GM19025 (cell line): ENCODE measurements around the gene CAB39L.
A peak's percentile ranks its signal among the peaks of the same experiment; 100 is the strongest.

Experiments
- ATAC-seq: cut with Tn5 transposase; IDR thresholded peaks from one replicate; pipeline ENCODE4 v1.9.1; 2021; ENCODE audit warnings: mild to moderate bottlenecking, low read depth, moderate library complexity; ENCODE audit not compliant: unreplicated experiment

CAB39L gene

GRCh38 chr13:49443704-49444523 is at the start of gene CAB39L, which contains the start of gene SETDB2:
Gene CAB39L, minus strand, starts transcription at chr13:49444064. Its CDS starts 61,154 bp downstream, at chr13:49382910.
Gene SETDB2, plus strand, starts transcription at chr13:49444274. Its CDS starts 7,620 bp downstream, at chr13:49451894.
- peak; percentile 95 for ATAC-seq

GRCh38 chr13:49488563-49488962 is 44.7 kb upstream of the CAB39L start:
- no peak for ATAC-seq

GRCh38 chr13:49481788-49482187 is 37.9 kb upstream of the CAB39L start:
- ATAC-seq, result no peak

- no peak for ATAC-seq
These were observed 32.7 kb upstream of the CAB39L start for GRCh38 chr13:49476529-49476928.

GRCh38 chr13:49472186-49472585 is 28.3 kb upstream of the CAB39L start:
- no peak for ATAC-seq

- ATAC-seq, result no peak
These were observed 22.5 kb upstream of the CAB39L start for GRCh38 chr13:49466292-49466838.

GRCh38 chr13:49464621-49465325 is 20.9 kb upstream of the CAB39L start:
- ATAC-seq, result no peak

GRCh38 chr13:49464085-49464484 is 20.2 kb upstream of the CAB39L start:
- ATAC-seq, result no peak

- no peak for ATAC-seq
These were observed 15.7 kb upstream of the CAB39L start for GRCh38 chr13:49459580-49459979.

- ATAC-seq, result no peak
These were observed 13.4 kb upstream of the CAB39L start for GRCh38 chr13:49457221-49457620.

GRCh38 chr13:49456156-49456555 is 12.3 kb upstream of the CAB39L start:
- no peak for ATAC-seq

GRCh38 chr13:49455007-49455398 is 11.1 kb upstream of the CAB39L start:
- no peak for ATAC-seq

GRCh38 chr13:49454388-49455006 is 10.6 kb upstream of the CAB39L start:
- peak; percentile 75 for ATAC-seq

- ATAC-seq, result no peak
These were observed 9.6 kb upstream of the CAB39L start for GRCh38 chr13:49453465-49453864.

GRCh38 chr13:49452725-49453457 is 9.0 kb upstream of the CAB39L start:
- ATAC-seq, result no peak

GRCh38 chr13:49450105-49450819 is 6.4 kb upstream of the CAB39L start:
- ATAC-seq, result no peak

GRCh38 chr13:49448753-49449152 is 4.9 kb upstream of the CAB39L start:
- ATAC-seq, result no peak

GRCh38 chr13:49446473-49446872 is 2.6 kb upstream of the CAB39L start:
- ATAC-seq, result no peak

- no peak for ATAC-seq
These were observed 896 bp upstream of the CAB39L start for GRCh38 chr13:49444524-49445395.
